H1 (cell line): ENCODE data around the gene UCN. TPM values are rescaled to one million over a fixed set of nuclear protein-coding genes. Genes with fewer than 3 reads are reported as not detected.

Experiments
- JUND ChIP-seq: IDR thresholded peaks from 2 replicates; pipeline ENCODE4 v1.6.1; 2011; ENCODE audit warnings: mild to moderate bottlenecking, improper control_type of control experiment, low read length
- polyA plus RNA-seq, 7 experiments: library from polyadenylated mRNA; depleted of rRNA in 3 of 7; stranded (reverse) in 5 of 7; unstranded in 2 of 7; fragments of >200 nt in 5 of 7; fragments of 200-250 nt in 2 of 7; gene quantifications; 1 replicate in 5 of 7; 2 replicates in 1 of 7; 4 replicates in 1 of 7; pipeline versions ENCODE4 v1.2.1 to v1.2.3, GENCODE V29; 2011 to 2013; ENCODE audit warnings: missing spikeins in 2 of 7, mixed read lengths in 2 of 7
- total RNA-seq: library from RNA; stranded (reverse); fragmentation: NEBNext Ultra II Directional; extraction: Animal tissue kit (Norgen Biotek cat#: 25700); gene quantifications from 2 replicates; pipeline ENCODE4 v1.2.1, GENCODE V29; 2021
- TF ChIP-seq, protein P1 (sequence below): fragments of 300-600 bp; sonication (generic); IDR thresholded peaks from 2 replicates; pipeline ENCODE4 v1.7.1; 2012; ENCODE audit warnings: low read length, moderate library complexity, mild to moderate bottlenecking, inconsistent platforms; ENCODE audit not compliant: insufficient replicate concordance

The UCN gene
- total and polyA plus RNA-seq, 2 of the 8 experiments (the other 6 are each of a cell fraction or from before 2014, with no cell fraction given) = 0.35 TPM; not detected in 1

DNA sequence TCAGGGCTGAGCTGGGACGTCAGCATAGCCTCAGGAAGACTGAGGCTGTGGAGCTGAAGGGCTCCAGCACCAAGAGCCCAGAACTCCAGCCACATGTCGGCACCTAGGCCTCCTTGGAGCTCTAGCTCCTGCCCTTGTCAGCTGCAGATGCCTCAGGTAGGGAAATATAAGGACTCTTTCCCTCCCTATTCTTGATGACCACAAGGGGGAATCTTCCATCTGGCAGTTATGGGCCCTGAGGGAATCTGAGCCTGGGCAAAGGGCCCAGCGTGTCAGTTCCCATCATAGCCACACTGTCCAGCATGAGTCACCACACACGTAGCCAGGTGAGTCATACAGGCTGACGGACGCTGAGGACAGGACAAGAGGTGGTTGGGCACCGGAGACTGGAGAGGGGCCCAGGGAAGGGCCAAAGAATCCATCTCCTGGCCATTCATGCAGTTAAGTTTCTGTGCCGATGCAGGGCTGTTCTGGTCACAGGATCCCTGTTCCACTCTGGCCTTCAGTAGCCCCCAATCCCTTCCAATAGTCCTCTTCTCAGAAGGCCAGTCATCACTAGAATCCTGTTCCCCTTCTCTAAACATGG, 12.8 kb upstream of the UCN start (continued):
- TF ChIP-seq, protein P1, sequence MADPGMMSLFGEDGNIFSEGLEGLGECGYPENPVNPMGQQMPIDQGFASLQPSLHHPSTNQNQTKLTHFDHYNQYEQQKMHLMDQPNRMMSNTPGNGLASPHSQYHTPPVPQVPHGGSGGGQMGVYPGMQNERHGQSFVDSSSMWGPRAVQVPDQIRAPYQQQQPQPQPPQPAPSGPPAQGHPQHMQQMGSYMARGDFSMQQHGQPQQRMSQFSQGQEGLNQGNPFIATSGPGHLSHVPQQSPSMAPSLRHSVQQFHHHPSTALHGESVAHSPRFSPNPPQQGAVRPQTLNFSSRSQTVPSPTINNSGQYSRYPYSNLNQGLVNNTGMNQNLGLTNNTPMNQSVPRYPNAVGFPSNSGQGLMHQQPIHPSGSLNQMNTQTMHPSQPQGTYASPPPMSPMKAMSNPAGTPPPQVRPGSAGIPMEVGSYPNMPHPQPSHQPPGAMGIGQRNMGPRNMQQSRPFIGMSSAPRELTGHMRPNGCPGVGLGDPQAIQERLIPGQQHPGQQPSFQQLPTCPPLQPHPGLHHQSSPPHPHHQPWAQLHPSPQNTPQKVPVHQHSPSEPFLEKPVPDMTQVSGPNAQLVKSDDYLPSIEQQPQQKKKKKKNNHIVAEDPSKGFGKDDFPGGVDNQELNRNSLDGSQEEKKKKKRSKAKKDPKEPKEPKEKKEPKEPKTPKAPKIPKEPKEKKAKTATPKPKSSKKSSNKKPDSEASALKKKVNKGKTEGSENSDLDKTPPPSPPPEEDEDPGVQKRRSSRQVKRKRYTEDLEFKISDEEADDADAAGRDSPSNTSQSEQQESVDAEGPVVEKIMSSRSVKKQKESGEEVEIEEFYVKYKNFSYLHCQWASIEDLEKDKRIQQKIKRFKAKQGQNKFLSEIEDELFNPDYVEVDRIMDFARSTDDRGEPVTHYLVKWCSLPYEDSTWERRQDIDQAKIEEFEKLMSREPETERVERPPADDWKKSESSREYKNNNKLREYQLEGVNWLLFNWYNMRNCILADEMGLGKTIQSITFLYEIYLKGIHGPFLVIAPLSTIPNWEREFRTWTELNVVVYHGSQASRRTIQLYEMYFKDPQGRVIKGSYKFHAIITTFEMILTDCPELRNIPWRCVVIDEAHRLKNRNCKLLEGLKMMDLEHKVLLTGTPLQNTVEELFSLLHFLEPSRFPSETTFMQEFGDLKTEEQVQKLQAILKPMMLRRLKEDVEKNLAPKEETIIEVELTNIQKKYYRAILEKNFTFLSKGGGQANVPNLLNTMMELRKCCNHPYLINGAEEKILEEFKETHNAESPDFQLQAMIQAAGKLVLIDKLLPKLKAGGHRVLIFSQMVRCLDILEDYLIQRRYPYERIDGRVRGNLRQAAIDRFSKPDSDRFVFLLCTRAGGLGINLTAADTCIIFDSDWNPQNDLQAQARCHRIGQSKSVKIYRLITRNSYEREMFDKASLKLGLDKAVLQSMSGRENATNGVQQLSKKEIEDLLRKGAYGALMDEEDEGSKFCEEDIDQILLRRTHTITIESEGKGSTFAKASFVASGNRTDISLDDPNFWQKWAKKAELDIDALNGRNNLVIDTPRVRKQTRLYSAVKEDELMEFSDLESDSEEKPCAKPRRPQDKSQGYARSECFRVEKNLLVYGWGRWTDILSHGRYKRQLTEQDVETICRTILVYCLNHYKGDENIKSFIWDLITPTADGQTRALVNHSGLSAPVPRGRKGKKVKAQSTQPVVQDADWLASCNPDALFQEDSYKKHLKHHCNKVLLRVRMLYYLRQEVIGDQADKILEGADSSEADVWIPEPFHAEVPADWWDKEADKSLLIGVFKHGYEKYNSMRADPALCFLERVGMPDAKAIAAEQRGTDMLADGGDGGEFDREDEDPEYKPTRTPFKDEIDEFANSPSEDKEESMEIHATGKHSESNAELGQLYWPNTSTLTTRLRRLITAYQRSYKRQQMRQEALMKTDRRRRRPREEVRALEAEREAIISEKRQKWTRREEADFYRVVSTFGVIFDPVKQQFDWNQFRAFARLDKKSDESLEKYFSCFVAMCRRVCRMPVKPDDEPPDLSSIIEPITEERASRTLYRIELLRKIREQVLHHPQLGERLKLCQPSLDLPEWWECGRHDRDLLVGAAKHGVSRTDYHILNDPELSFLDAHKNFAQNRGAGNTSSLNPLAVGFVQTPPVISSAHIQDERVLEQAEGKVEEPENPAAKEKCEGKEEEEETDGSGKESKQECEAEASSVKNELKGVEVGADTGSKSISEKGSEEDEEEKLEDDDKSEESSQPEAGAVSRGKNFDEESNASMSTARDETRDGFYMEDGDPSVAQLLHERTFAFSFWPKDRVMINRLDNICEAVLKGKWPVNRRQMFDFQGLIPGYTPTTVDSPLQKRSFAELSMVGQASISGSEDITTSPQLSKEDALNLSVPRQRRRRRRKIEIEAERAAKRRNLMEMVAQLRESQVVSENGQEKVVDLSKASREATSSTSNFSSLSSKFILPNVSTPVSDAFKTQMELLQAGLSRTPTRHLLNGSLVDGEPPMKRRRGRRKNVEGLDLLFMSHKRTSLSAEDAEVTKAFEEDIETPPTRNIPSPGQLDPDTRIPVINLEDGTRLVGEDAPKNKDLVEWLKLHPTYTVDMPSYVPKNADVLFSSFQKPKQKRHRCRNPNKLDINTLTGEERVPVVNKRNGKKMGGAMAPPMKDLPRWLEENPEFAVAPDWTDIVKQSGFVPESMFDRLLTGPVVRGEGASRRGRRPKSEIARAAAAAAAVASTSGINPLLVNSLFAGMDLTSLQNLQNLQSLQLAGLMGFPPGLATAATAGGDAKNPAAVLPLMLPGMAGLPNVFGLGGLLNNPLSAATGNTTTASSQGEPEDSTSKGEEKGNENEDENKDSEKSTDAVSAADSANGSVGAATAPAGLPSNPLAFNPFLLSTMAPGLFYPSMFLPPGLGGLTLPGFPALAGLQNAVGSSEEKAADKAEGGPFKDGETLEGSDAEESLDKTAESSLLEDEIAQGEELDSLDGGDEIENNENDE = no peak
- TF ChIP-seq JUND = peak; percentile 82; the same call in 1 of the 2 replicates
